Mesenteric fat pad (tissue), 1 donor: ENCODE measurements around the gene TINAGL1. TPM values are rescaled to one million over a fixed set of nuclear protein-coding genes. Genes with fewer than 3 reads are reported as not detected.

ENCODE experiments used
- DNase-seq: peaks from one replicate; pipeline ENCODE4 v3.0.0-alpha.2; 2020; ENCODE audit warnings: low spot score
- total RNA-seq: library from RNA; stranded (reverse); fragmentation: NEBNext Ultra II Directional; extraction: Animal tissue kit (Norgen Biotek cat#: 25700); gene quantifications from one replicate; pipeline ENCODE4 v1.2.1, GENCODE V29; 2021
- donor health status: DM: yes; HTN: yes; CAD: no.

The TINAGL1 gene
- total RNA-seq, 1 donor from 2014 or later = 154 TPM

- peak; percentile 64 for DNase-seq
Observed at GRCh38 chr1:31605908-31606427, 29.7 kb downstream of the TINAGL1 start.

- DNase-seq = peak; percentile 59
Observed at GRCh38 chr1:31607360-31607759, 31.0 kb downstream of the TINAGL1 start.

GRCh38 chr1:31609514-31610118, 33.3 kb downstream of the TINAGL1 start:
- DNase-seq = no peak

GRCh38 chr1:31614414-31615005, 38.2 kb downstream of the TINAGL1 start:
- no peak for DNase-seq

- DNase-seq = no peak
Observed at GRCh38 chr1:31615414-31615813, 39.1 kb downstream of the TINAGL1 start.

GRCh38 chr1:31615939-31616338, 39.6 kb downstream of the TINAGL1 start:
- no peak for DNase-seq

GRCh38 chr1:31617218-31617915, 41.1 kb downstream of the TINAGL1 start, which contains the start of gene HCRTR1:
TSS of gene HCRTR1 (plus strand) at chr1:31617689. CDS start at chr1:31619193, 1,504 bp downstream.
- DNase-seq = no peak

- DNase-seq = no peak
Observed at GRCh38 chr1:31617916-31618746, 41.8 kb downstream of the TINAGL1 start.

GRCh38 chr1:31618916-31619846, 42.9 kb downstream of the TINAGL1 start:
- no peak for DNase-seq

GRCh38 chr1:31620631-31621497, 44.5 kb downstream of the TINAGL1 start:
- DNase-seq = no peak

- DNase-seq = no peak
Observed at GRCh38 chr1:31621498-31621820, 45.1 kb downstream of the TINAGL1 start.

GRCh38 chr1:31621847-31622730, 45.8 kb downstream of the TINAGL1 start:
- DNase-seq = no peak

GRCh38 chr1:31623365-31623764, 47.0 kb downstream of the TINAGL1 start:
- DNase-seq = no peak

GRCh38 chr1:31624309-31624708, 48.0 kb downstream of the TINAGL1 start:
- no peak for DNase-seq

- no peak for DNase-seq
Observed at GRCh38 chr1:31624731-31625514, 48.6 kb downstream of the TINAGL1 start.

GRCh38 chr1:31625561-31626222, 49.4 kb downstream of the TINAGL1 start:
- no peak for DNase-seq
